ENCODE measurements around the gene LY86.

Gene LY86

DNA sequence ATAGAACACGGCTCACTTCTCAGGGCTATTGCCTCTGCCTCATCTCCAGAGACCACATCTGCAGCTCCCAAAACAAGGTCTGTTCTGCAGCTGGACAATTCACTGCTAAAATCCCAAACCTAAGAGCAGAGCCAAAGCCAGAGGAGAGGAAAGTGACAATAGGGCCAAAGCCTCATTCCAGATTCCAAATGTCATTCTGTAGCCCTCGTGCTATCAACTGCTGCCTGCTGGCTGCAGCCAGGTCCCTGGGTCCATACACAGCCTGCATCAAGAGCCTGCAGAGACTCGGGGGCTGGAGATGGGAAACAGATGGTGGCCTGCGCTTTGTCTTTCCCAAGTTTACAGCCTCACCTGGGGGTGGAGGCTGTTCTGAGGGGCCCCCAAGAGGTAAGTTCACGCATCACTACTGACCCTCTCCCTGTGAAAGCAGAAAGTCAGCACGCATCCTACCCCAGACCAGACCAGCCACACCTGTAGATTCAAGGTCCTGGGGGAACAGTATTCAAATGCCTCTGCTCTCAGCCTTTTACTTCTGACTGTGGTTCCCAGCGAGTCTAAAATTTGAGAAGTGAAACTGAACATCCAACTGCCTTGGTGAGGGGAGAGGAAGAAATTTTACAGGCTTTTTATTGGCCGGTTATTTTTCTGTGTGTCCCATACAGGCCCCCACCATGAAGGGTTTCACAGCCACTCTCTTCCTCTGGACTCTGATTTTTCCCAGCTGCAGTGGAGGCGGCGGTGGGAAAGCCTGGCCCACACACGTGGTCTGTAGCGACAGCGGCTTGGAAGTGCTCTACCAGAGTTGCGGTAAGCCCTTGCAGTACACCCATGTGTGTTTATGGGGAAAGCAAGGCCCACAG, at the start of gene LY86:
Gene LY86, plus strand, starts transcription at position 657 of the 860 bp plus-strand sequence. Its CDS starts 15 bp downstream, at position 672.
- in situ Hi-C loops (cut with HindIII; ENCODE audit: low sequenced_read_pairs) = no loop called here

- in situ Hi-C loops (cut with HindIII; ENCODE audit: low sequenced_read_pairs) = no loop called here
Measured at GRCh38 chr6:6539036-6539435, 49.5 kb upstream of the LY86 start.

GRCh38 chr6:6542357-6542756, 46.2 kb upstream of the LY86 start:
- in situ Hi-C loops (cut with HindIII; ENCODE audit: low sequenced_read_pairs) = no loop called here

DNA sequence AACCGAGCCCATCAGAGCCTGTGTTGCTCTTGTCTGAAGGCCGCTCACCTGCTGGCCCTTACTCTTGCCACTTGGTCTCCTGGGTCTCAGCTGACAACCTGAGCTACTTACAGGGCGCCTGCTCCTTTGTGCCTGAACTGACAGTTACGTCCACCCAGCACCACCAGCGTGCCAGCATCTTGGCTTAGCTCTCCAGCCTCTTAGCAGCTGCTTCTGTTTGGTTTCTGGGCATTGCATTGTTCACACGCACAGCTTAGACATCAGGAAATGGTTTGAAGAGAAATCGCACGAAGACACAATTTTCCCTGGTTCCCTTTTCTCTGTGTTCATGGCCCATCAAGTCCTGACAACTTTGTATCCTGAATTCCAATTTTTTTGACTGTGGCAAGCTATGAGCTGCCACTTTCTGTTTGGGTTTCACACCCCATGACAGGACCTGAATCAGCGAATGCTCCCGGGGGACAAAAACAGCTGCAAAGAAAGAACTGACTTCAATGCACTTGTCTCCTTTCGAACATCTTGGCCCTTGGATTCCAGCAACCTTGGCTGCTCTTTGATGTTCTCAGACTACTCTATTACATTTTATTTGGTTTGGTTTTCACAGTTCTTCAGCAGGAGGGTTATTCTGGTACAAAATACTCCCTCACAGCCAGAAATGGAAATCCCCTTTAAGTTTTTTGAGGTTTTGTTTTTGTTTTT, 45.2 kb upstream of the LY86 start:
- in situ Hi-C loops (cut with HindIII; ENCODE audit: low sequenced_read_pairs) = no loop called here

DNA sequence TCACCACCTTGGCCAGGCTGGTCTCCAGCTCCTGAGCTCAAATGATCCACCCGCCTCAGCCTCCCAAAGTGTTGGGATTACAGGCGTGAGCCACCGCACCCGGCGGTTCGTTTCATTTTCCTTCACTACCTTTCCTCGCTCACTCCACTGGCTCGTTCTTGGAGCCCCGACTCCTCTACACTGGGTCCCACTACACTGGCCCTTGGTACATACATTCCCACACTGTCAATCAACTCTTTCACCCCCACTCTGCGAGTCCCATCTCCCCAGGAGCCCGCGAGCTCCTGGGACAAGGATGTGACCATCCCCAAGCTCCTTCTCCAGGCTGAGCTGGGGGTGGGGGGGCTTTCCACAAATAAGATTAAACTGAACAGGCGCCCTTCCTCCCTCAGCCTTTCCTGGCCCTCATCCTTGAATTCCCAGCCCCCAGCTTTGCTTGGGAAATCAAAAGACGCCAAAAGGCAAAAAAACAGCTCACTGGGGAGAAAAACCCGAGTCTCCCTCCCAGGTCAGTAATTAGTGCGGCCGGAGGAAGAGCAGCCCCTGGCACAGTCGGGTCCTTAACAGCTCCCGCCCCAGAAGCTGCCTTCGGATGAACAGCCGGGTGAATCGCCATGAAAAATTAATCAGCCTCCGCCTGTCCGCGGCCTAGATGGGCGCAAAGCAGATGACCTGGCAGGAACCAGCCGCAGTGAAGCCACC, 42.8 kb upstream of the LY86 start:
- in situ Hi-C loops (cut with HindIII; ENCODE audit: low sequenced_read_pairs) = no loop called here

- in situ Hi-C loops (cut with HindIII; ENCODE audit: low sequenced_read_pairs) = no loop called here
Measured at GRCh38 chr6:6546318-6547109, 42.0 kb upstream of the LY86 start.

GRCh38 chr6:6547110-6547879, 41.2 kb upstream of the LY86 start:
- in situ Hi-C loops (cut with HindIII; ENCODE audit: low sequenced_read_pairs) = no loop called here

GRCh38 chr6:6556161-6556737, 32.3 kb upstream of the LY86 start:
- in situ Hi-C loops (cut with HindIII; ENCODE audit: low sequenced_read_pairs) = no loop called here

- in situ Hi-C loops (cut with HindIII; ENCODE audit: low sequenced_read_pairs) = no loop called here
Measured at GRCh38 chr6:6556738-6557503, 31.6 kb upstream of the LY86 start.

- in situ Hi-C loops (cut with HindIII; ENCODE audit: low sequenced_read_pairs) = no loop called here
Measured at GRCh38 chr6:6557504-6557839, 31.0 kb upstream of the LY86 start.

GRCh38 chr6:6557886-6558285, 30.6 kb upstream of the LY86 start:
- in situ Hi-C loops (cut with HindIII; ENCODE audit: low sequenced_read_pairs) = no loop called here

GRCh38 chr6:6559994-6560570, 28.4 kb upstream of the LY86 start:
- in situ Hi-C loops (cut with HindIII; ENCODE audit: low sequenced_read_pairs) = no loop called here

- in situ Hi-C loops (cut with HindIII; ENCODE audit: low sequenced_read_pairs) = no loop called here
Measured at GRCh38 chr6:6560909-6561308, 27.6 kb upstream of the LY86 start.

GRCh38 chr6:6564154-6564553, 24.4 kb upstream of the LY86 start:
- in situ Hi-C loops (cut with HindIII; ENCODE audit: low sequenced_read_pairs) = no loop called here

DNA sequence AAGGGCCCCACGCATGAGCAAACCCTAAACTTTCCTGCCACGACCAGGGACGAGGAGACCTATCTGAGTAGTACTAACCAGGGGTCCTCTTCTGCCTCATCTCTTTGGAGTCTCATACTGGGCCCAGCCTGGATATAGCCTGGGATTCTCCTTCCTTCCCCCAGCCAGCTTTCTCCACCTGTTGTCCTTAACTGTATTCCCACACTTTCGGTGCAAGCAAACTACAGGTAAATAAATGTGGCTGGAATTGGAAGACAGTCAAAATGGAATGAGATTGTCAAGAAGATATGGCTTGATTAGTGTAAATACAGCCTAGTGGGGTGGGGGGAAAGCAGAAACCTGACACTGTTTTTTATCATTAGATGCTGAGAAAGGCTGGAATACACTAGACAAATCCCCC, 23.5 kb upstream of the LY86 start:
- in situ Hi-C loops (cut with HindIII; ENCODE audit: low sequenced_read_pairs) = no loop called here

DNA sequence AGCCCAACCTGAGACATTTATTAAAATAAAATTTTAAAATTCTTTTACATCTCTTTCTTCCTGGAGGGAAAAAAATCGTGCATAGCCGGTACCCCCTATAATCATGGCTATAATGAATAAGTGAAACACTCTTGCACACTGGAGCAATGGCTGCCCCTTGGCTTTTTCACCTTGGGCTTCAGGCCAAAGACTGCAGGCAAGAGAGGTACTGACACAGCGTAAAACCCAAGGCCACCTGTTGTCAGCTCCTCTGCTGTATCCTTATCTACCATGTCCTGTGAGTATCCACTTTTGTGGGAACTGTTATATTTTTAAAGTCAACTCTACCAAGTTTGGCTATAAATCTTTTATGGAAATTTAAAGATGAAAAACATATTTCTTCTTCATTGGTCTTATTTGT, 23.0 kb upstream of the LY86 start:
- in situ Hi-C loops (cut with HindIII; ENCODE audit: low sequenced_read_pairs) = no loop called here

- in situ Hi-C loops (cut with HindIII; ENCODE audit: low sequenced_read_pairs) = no loop called here
Measured at GRCh38 chr6:6566766-6567165, 21.8 kb upstream of the LY86 start.

- in situ Hi-C loops (cut with HindIII; ENCODE audit: low sequenced_read_pairs) = no loop called here
Measured at GRCh38 chr6:6569096-6569810, 19.3 kb upstream of the LY86 start.
